Panc1 (cell line): Measurements from ENCODE around the gene PARM1.

ENCODE experiments used
- CTCF ChIP-seq: fragments of 450-650 bp; IDR thresholded peaks from 2 replicates; pipeline ENCODE4 v1.5.1; 2017; ENCODE audit warnings: mild to moderate bottlenecking
- POLR2AphosphoS5 ChIP-seq: IDR thresholded peaks from 2 replicates; pipeline ENCODE4 v1.6.1; 2012; ENCODE audit warnings: mild to moderate bottlenecking, low read depth, low read length, moderate library complexity

DNA sequence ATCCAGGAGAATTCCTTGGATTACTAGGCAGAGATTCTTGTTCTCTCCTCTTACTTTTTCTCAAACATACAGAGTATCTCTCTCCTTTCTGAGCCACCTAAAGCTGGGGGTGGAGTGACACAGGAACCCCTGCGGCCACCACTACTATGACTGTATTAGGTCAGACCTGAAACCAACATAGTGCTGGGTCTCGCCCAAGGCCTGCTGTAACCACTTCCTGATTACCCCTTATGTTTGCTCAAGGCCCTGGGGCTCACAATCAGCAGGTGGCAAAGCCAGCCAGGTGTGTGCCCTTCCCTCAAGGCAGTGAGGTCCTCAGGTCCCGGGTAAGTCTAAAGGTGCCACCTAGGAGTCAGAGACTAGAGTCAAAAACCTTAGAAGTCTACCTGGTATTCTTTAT lies 166.4 kb downstream of the PARM1 start:
- TF ChIP-seq POLR2AphosphoS5 (no peak), CTCF (no peak)
